Loucy (cell line): ENCODE measurements around the gene LDLRAD4.

Source experiments
- H2AFZ ChIP-seq: fragments of 200-600 bp; sonication (generic); 2 replicates; pipeline ENCODE4 v1.6.0; 2016; ENCODE audit warnings: antibody characterized with exemption, mild to moderate bottlenecking, low read length, moderate library complexity
- H3F3A ChIP-seq: fragments of 200-600 bp; 2 replicates; pipeline ENCODE4 v1.6.0; 2016; ENCODE audit warnings: antibody characterized with exemption, low read depth, mild to moderate bottlenecking
- H3K27me3 ChIP-seq: fragments of 200-600 bp; sonication (generic); 2 replicates; pipeline ENCODE4 v1.6.1; 2014; ENCODE audit warnings: low read length, mild to moderate bottlenecking; ENCODE audit not compliant: insufficient read depth, poor library complexity, severe bottlenecking
- H3K36me3 ChIP-seq: fragments of 200-600 bp; sonication (generic); 2 replicates; pipeline ENCODE4 v1.6.1; 2016; ENCODE audit warnings: low read length; ENCODE audit not compliant: insufficient read depth
- H3K4me1 ChIP-seq: fragments of 200-600 bp; sonication (generic); 2 replicates; pipeline ENCODE4 v1.5.1; 2014; ENCODE audit warnings: low read length, mild to moderate bottlenecking; ENCODE audit not compliant: insufficient read depth, poor library complexity, severe bottlenecking
- H3K4me2 ChIP-seq: fragments of 200-600 bp; sonication (generic); 2 replicates; pipeline ENCODE4 v1.6.0; 2014; ENCODE audit warnings: antibody characterized with exemption, low read length, low read depth, mild to moderate bottlenecking; ENCODE audit not compliant: poor library complexity, severe bottlenecking
- H3K4me3 ChIP-seq: fragments of 200-600 bp; sonication (generic); 2 replicates; pipeline ENCODE4 v1.5.1; 2014; ENCODE audit warnings: low read length, mild to moderate bottlenecking, mixed read lengths; ENCODE audit not compliant: poor library complexity, severe bottlenecking
- H3K79me2 ChIP-seq: fragments of 200-600 bp; sonication (generic); 2 replicates; pipeline ENCODE4 v1.6.1; 2014; ENCODE audit warnings: low read length; ENCODE audit not compliant: insufficient read depth
- H3K9ac ChIP-seq: fragments of 200-600 bp; sonication (generic); 2 replicates; pipeline ENCODE4 v1.6.0; 2014; ENCODE audit warnings: mild to moderate bottlenecking, low read depth, low read length, moderate library complexity; ENCODE audit not compliant: poor library complexity, severe bottlenecking
- H3K9me2 ChIP-seq: fragments of 200-600 bp; sonication (generic); replicated peaks from 2 replicates; pipeline ENCODE4 v1.6.1; 2016; ENCODE audit warnings: low read depth, low read length, mixed read lengths
- H3K9me3 ChIP-seq: fragments of 200-600 bp; sonication (generic); 2 replicates; pipeline ENCODE4 v1.6.1; 2014; ENCODE audit warnings: mild to moderate bottlenecking, antibody characterized with exemption, low read length, low read depth; ENCODE audit not compliant: insufficient read depth
- H4K20me1 ChIP-seq: fragments of 200-600 bp; sonication (generic); 2 replicates; pipeline ENCODE4 v1.6.0; 2014; ENCODE audit warnings: antibody characterized with exemption, low read length, mild to moderate bottlenecking; ENCODE audit not compliant: insufficient read depth, poor library complexity, severe bottlenecking
- EZH2phosphoT487 ChIP-seq: fragments of 200-600 bp; IDR thresholded peaks from 2 replicates; pipeline ENCODE4 v1.6.1; 2018; ENCODE audit warnings: antibody characterized with exemption, mild to moderate bottlenecking, moderate library complexity, borderline replicate concordance
- TF ChIP-seq, protein P1 (sequence below): fragments of 200-600 bp; sonication (generic); conservative IDR thresholded peaks from 2 replicates; pipeline ENCODE4 v1.5.1; 2014; ENCODE audit warnings: mild to moderate bottlenecking, antibody characterized with exemption, low read length

The LDLRAD4 gene

GRCh38 chr18:13616525-13617035, 398.0 kb downstream of the LDLRAD4 start:
- Histone ChIP-seq H2AFZ (no peak overlapping the region), H3F3A (0 out of 2 replicates have a peak, but pooled peaks cover 11% of the 10 kb centered on the region), H3K4me3 (peak overlapping the region; percentile 82), H3K36me3 (peaks cover 12% of the 10 kb centered on the region; the same call in 1 of the 2 replicates), H3K9me2 (no peaks in the 10 kb centered on the region), H3K4me1 (peaks cover 78% of the 10 kb centered on the region), H3K9me3 (no peaks in the 10 kb centered on the region), H3K9ac (peak overlapping the region; percentile 88), H3K79me2 (peaks cover 90% of the 10 kb centered on the region), H3K4me2 (peak overlapping the region; percentile 95), H4K20me1 (peaks cover 7% of the 10 kb centered on the region), H3K27me3 (no peaks in the 10 kb centered on the region)
- TF ChIP-seq, protein P1, sequence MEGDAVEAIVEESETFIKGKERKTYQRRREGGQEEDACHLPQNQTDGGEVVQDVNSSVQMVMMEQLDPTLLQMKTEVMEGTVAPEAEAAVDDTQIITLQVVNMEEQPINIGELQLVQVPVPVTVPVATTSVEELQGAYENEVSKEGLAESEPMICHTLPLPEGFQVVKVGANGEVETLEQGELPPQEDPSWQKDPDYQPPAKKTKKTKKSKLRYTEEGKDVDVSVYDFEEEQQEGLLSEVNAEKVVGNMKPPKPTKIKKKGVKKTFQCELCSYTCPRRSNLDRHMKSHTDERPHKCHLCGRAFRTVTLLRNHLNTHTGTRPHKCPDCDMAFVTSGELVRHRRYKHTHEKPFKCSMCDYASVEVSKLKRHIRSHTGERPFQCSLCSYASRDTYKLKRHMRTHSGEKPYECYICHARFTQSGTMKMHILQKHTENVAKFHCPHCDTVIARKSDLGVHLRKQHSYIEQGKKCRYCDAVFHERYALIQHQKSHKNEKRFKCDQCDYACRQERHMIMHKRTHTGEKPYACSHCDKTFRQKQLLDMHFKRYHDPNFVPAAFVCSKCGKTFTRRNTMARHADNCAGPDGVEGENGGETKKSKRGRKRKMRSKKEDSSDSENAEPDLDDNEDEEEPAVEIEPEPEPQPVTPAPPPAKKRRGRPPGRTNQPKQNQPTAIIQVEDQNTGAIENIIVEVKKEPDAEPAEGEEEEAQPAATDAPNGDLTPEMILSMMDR = no peak
- no peak for TF ChIP-seq EZH2phosphoT487

- Histone ChIP-seq H3K4me2 (peak overlapping the region; percentile 95), H3K36me3 (peaks cover 25% of the 10 kb centered on the region; the same call in 1 of the 2 replicates), H3F3A (0 out of 2 replicates have a peak, but pooled peaks cover 6% of the 10 kb centered on the region), H3K9me2 (no peaks in the 10 kb centered on the region), H3K4me1 (peaks cover 67% of the 10 kb centered on the region), H3K27me3 (no peaks in the 10 kb centered on the region), H3K4me3 (peak overlapping the region; percentile 6), H3K79me2 (peaks cover 99% of the 10 kb centered on the region), H2AFZ (no peak overlapping the region), H3K9ac (peak overlapping the region; percentile 29), H4K20me1 (peaks cover 7% of the 10 kb centered on the region), H3K9me3 (no peaks in the 10 kb centered on the region)
- TF ChIP-seq, protein P1 = no peak
- TF ChIP-seq EZH2phosphoT487 = no peak
These were observed 399.4 kb downstream of the LDLRAD4 start for GRCh38 chr18:13617826-13618515.

GRCh38 chr18:13618760-13619438, 400.3 kb downstream of the LDLRAD4 start:
- Histone ChIP-seq H3K79me2 (peaks cover 98% of the 10 kb centered on the region), H3K4me3 (no peak overlapping the region), H3K9me3 (no peaks in the 10 kb centered on the region), H3K4me1 (peaks cover 60% of the 10 kb centered on the region), H3K36me3 (peaks cover 33% of the 10 kb centered on the region; the same call in 1 of the 2 replicates), H3K9me2 (no peaks in the 10 kb centered on the region), H2AFZ (no peak overlapping the region), H3K9ac (no peak overlapping the region), H3K4me2 (peak overlapping the region; percentile 95), H3K27me3 (no peaks in the 10 kb centered on the region), H4K20me1 (peaks cover 7% of the 10 kb centered on the region), H3F3A (0 out of 2 replicates have a peak, but pooled peaks cover 4% of the 10 kb centered on the region)
- TF ChIP-seq, protein P1 = no peak
- no peak for TF ChIP-seq EZH2phosphoT487
